NCI-H1417 treated with DMSO at 0.1 percent for 48 hours (cell line): ENCODE results near the gene HS2ST1.
"Not testable (repeated sequence)": the region's sequence is repeated elsewhere in the genome, so short reads cannot be mapped to it uniquely, and the experiment has no call there.

Experiments
- DNase-seq: peaks from one replicate; lab custom pipeline; 2025; lab: John Stamatoyannopoulos, UW

The HS2ST1 gene

DNA sequence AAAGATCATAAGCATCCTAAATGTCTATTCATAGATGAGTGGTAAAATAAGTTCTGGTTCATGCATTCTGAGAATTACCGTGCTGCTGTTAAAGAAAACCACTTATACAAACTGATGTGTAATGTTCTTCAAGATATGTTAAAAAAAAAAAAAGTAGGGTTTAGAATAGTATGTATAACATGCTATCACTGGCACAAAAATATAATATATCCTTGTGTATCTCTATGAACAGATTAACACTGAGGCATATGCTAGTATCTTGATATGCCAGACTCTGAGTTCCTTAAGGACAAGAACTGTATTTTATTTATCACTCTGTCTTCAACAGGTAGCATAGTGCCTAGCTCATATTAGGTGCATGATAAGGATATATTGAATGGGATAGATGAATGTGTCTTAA lies 108.9 kb downstream of the HS2ST1 start:
- DNase-seq: no peak

DNA sequence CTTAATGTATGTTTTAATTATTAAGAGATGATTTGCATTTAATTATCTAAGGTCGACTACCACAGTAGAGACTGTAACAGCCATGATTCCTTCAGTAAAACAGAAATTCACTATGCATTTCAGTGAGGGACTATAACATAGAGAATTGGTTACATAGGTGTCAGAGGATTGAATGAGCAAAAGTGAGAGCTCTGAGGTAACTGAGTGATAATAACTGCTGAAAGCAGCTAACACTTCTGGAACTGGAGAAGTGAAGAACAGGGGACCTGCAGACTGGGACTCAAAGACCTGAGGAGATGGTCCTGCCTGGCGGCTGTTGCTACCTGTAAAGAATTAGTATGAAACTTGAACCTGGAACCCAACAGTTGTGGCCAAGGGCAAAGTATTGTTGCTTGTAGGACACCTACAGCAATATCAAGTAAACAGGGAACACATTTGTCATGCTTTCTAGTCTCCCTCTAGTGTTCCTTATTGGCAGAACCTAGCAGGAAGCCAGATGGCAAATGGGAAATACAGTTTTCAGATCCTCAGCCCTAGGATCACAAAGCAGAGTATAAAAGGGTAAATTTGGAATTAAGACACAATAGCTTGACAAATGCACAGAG lies 110.6 kb downstream of the HS2ST1 start:
- DNase-seq: no peak

DNA sequence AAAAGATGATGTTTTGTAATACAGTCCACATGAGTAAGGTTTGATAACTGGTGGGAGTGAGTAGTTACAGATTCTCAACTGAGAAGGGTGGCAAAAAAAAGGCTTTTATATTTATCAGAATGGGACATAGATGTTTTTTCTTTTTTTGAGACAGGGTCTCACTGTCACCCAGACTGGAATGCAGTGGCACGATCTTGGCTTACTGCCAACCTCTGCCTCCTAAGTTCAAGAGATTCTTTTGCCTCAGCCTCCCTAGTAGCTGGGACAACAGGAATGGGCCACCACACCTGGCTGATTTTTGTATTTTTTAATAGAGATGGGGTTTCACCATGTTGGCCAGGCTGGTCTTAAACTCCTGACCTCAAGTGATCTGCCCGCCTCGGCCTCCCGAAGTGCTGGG lies 113.1 kb downstream of the HS2ST1 start:
- DNase-seq: not testable (repeated sequence)

DNA sequence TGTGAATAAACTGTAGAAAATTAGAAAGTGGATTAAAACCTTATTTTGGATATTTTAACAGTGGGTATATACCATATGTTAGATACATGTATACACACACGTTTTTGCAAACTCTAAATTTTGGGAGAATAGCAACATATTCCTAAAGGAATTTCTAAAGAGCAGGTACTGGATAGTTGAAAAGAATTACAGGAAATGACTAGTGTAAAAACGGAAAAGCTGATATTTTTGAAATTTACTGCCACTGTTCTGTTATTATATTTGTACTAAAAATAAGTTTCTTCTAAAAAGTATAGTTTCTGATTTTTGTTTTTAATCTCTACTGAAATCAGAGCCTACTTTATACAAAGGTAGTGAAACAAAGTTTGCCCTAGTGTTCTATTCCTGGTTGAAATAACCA lies 114.1 kb downstream of the HS2ST1 start:
- DNase-seq: no peak

DNA sequence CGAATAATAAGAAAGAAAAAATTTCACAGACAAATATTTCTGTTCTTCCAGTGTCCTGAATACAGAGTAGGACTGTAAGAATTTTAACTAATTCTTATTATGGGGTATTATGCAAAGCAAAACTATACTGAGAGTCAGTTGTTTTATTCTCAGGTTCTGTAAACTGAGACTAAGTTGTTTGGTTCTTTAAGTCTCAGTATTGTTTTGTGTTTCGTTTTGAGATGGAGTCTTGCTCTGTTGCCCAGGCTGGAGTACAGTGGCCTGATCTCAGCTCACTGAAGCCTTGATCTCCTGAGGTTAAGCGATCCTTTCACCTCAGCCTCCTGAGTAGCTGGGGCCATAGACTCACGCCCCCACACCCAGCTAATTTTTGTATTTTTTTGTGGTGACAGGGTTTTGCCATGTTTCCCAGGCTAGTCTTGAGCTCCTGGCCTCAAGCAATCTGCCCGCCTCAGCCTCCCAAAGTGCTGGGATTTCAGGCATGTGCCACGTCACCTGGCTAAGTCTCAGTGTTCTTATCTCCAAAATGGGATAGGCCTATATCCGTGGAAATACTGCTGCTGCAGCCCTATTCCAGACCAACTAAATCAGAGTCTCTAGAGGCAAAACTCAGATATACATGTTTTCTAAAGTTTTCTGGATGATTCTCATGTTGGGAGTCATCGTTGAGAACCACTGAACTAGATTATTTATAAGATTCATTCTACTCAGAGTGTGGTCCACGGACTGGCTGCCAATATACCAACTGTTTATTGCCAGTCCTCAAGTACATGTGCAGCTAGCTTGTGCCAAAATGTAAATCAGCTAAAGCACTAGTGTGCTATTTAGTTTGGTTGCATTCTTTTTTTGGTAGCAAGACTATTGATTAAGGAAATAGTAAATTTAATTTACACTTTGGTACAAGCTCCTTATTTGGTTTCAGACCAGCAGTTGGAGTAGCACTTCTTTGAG lies 116.6 kb downstream of the HS2ST1 start:
- no peak for DNase-seq

DNA sequence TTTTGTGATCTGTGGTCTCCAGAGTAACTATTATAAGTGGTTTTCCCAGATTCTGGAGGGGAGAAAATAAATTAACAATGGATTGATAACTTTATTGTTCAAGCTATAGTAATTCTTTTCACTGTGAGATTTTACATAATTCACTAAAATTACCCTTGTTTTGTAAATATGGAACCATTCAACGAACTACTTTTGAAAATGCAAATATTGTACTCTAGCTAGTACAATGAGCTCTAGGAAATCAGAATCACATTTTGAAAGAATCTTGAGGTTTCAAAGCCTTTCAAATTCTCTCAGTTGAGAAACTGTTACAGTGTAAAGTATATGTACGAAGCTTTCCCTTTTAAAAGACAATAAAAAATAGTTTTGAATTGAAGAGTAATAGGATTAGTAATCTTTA lies 119.9 kb downstream of the HS2ST1 start:
- no peak for DNase-seq

DNA sequence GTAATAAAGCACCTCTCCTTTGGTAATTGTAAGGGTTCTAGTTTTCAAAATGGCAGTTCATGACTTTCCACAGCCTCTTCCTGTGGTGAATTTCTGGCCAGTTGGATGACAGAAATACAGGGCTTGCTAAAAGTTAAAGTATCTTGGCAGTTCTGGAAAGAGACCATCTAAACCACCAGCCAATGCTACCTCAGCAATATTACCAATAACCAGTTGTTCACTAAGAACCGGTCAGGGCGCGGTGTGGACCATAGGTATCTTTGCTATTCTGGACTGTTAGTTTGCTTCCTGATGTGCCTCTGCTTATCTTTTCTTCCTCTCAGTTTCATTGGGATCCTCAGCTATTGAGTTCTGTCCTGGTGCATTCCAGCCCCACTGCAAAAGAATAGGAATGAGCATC lies 124.7 kb downstream of the HS2ST1 start:
- DNase-seq: no peak

DNA sequence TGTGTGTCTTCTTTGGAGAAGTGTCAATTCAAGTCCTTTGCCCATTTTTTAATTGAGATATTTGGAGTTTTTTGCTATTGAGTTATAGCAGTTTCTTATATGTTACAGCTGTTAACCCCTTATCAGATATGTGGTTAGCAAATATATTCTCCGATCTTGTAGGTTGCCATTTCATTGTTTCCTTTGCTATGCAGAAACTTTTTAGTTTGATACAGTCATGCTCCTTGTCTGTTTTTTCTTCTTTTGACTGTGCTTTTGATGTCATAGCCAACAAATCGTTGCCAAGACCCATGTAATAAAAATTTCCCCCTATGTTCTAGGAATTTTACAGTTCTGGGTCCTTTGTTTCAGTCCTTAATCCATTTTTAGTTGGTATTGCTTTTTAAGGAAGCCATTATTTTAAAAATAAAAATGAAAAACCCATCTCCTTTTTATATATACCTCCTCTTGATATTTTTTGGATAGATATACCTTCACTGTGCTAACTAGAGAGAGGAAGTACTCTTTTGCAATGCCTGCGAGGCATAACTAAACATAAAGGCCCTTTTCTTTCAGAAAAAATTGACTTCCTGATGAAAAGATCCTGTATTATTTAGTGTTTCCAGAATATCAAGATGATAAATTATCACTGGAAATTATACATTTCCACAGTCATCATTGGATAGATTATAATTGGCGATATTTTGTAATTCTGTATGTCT lies 127.8 kb downstream of the HS2ST1 start:
- no peak for DNase-seq

DNA sequence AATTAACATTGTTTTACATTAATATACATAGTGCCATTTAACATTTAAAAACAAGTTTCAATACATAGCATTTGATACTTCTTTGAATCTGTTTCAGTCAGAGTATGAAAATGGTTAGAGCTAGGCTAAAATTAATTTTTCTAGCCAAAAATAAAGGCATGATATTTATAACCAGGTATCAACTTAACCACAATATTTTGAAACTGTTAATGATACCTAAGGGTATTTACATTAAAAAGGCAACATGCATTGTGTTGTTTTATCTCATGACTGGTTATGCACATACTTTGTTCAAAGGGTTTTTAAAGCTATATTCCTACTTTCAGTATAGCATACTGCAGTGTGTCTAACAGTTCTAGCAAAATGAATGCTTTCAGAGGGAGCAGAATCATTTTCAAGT lies 130.0 kb downstream of the HS2ST1 start:
- no peak for DNase-seq

DNA sequence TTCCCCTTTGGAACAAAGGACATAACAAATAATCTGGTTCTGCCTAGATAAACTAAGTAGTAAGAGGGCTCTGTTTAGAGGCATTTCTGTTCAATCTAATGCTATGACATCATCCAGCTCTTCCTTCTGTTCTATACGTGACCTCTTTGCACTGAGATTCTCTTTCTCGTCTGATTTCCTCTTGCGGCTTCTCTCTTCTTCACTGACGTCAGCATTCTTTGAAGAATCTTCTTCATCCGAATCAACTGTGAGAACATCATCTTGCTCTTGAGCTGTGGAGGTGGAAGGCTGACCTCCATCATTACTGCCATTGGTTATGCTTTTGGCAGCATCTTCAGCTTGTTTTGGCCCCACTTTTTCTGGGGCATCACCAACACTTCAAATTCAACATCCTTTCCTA lies 130.4 kb downstream of the HS2ST1 start:
- DNase-seq: no peak

DNA sequence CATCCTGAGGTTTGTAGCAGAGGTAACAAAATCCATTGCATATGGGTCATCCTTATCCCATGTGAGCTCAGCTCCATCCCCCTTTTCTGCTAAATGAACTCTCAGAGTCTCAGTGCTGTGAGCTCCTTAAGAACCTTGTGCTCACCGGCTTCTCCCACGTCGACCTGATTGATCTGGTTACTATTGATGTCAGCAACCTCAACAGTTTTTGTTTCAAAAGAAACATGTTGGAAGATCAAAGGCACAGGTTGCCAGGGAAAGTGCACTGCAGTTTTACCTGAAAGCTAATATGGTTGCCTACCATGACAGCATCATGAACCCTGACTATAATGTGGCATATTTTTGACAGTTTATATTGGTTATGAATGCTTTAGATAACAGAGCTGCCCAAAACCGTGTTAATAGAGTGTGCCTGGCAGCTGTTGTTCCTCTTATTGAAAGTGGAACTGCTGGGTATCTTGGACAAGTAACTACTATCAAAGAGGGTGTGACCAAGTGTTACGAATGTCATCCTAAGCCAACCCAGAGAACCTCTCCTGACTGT lies 131.4 kb downstream of the HS2ST1 start:
- no peak for DNase-seq

DNA sequence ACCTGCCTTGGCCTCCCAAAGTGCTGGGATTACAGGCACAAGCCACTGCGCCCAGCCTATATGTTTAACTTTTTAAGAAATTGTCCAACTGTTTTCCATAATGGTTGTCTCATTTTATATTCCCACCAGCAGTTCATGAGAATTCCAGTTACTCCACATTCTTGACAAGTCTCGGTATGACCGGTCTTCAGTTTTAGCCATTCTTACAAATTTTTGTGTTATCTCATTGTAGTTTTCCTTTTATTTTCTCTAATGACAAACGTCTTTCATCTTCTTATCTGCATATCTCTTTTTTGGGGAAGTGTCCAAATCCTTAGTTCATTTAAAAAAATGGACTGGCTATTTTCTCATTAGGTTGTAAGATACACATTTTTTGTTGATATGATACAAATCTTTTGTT lies 132.5 kb downstream of the HS2ST1 start:
- DNase-seq: no peak

DNA sequence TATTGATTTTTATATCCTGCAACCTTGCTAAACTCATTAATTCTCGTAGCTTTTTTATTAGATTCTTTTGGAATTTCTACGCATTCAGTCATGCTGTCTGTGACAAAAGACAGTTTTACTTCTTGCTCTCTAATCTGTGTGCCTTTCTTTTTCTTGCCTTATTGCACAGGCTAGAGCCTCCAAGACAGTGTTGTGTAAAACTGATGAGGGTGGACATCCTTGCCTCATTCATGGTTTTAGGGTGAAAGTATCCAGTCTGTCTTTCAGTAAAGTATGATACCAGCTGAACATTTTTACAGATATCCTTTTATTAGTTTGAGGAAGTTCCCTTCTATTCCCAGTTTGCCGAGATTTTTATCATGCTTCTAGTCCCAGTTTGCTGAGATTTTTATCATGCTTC lies 133.8 kb downstream of the HS2ST1 start:
- DNase-seq: no peak

DNA sequence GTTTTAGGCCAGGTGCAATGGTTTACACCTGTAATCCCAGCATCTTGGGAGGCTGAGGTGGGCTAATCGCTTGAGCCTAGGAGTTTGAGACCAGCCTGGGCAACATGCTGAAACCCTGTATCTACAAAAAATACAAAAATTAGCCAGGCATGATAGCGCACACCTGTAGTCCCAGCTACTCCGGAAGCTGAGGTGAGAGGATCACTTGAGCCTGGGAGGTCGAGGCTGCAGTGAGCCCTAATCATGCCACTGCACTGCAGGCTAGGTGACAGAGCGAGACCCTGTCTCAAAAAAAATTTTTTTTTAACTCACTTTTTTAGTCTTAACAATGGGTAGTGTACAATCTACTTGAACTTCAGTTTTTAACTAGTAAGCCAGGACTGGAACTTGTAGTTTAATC lies 137.5 kb downstream of the HS2ST1 start:
- no peak for DNase-seq

DNA sequence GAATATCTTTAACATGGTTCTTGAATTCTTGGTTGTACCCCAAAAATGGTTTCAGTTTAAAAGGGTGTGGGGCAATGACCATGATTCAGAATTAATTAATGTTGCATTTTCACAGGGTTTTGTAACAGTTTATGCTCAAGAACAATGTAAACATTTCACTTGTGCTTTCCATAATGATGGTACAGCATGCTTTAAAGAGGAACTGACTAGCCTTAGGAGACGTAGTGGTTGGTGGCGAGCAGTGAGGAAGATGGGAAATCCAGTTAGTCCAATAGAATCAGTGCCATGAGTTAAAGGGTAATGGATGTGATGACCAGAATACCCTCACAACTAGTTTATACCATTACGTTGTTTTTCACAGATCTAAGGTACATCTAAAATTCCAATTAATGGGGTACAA lies 138.0 kb downstream of the HS2ST1 start:
- no peak for DNase-seq

DNA sequence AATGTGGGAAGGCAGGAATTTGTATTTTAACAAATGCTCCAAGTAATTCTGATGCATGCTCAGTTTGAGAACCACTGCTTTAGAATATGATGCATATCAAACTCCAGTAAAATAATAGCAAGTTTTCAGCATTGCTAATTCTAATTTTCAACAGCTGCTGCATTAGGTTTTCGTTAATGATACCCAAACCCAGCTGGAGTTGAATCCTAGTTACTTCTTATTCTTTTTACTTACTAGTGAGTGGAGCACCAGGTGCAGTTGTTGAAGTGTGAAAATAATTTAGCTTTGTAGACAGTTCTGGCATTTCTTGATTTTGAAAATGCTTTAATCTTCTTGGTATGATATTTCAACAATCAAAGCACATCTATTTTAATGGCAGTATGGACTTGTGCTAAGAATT lies 138.5 kb downstream of the HS2ST1 start:
- no peak for DNase-seq

DNA sequence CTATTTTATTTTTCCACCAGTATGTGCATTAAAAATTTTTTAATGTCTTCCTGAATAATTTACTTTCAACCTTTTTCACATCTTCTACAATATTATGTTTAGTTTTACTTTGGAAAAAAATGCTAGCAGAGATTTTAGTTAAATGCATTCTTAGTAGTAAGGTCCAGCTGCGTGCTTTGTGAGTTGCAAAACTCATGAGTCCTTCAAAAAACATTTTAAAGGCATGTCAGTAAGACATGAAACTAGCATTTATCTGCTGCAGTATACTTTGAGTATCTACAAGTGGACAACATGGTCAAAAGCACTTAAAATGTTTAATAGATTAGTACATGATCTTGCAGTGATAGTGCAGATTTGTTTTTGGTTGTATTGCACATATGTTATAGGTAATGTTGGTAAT lies 139.0 kb downstream of the HS2ST1 start:
- DNase-seq: no peak

DNA sequence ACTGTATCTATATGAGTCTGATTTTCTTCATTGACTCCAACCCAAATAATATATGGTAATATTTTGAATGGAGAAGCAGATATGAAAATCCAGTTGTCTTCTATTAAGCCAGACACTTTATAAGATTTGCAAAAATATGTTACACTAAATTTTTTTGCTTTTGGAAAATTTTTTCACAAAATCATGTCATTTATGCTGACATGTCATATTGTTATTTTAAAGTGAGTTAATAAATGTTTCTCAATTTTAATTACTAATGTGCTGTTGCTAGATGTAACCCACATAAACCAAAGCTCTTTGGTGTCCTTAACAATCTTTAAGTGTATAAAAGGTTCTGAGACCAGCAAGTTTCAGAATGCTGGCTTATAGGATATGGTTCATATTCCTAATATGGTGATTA lies 142.5 kb downstream of the HS2ST1 start:
- no peak for DNase-seq

DNA sequence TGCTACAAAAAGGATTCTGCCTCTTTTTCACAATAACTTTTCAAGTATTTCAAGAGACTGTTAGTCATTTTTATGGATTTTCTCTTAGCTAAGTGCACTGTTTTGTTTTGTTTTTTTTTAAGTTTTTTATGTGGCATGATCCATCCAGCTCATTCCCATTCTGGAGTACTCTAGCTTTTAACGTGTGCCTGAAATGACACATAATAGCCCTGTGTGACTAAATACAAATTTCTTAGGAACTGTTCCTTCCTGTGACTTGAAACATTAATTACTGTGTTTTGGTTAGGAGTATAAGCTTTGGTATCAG lies 143.9 kb downstream of the HS2ST1 start:
- DNase-seq: no peak

DNA sequence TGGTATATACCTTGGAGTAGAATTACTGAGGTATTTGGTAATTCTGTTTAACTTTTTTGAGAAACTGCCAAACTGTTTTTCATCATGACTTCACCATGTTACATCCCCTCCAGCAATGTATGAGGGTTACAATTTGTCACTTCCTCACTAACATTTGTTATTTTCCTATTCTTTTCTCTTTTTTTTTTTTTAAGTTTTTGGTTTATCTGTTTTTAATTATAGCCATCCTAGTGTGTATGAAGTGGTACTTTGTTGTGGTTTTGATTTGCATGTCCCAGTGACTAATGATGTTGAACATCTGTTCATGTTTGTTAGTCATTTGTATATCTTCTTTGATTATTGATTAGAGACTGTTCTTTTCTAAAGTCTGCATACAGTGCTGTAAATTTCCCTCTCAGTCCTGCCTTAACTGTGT lies 147.3 kb downstream of the HS2ST1 start:
- DNase-seq: no peak

DNA sequence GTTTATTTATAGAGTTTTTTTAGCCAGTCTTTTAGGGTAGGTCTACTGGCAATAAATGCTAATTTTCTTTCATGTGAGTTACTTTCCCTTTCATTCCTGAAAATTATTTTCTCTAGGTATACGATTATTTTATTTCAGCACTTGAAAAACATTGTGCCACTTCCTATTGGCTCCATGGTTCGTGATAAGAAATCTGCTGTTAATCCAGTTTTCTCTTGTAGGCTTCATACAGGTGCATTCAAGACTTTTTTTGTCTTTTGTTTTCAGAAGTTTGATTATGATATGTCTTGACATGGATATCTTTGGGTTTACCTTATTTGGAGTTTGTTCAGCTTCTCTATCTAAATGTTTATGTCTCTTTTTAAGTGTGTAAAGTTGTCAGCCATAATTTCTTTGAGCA lies 148.3 kb downstream of the HS2ST1 start:
- DNase-seq: no peak

DNA sequence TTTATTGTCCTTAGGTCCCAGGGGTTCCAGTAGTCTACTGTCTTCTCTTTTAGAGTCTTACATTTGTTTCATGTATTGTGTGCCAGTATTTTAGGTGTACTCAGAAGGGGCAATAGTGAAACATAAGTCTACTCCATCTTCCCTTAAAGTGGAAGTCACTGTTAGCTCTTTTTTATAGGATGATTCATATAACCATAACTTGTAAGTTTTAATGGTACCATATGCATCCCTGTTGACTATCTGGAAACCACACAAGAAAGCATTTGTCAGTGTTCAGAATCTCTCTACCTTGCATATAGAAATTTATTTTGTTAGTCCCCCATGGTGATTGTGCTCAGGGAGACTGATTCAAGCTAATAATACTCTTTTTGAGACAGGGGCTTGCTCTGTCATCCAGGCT lies 149.9 kb downstream of the HS2ST1 start:
- DNase-seq: no peak

DNA sequence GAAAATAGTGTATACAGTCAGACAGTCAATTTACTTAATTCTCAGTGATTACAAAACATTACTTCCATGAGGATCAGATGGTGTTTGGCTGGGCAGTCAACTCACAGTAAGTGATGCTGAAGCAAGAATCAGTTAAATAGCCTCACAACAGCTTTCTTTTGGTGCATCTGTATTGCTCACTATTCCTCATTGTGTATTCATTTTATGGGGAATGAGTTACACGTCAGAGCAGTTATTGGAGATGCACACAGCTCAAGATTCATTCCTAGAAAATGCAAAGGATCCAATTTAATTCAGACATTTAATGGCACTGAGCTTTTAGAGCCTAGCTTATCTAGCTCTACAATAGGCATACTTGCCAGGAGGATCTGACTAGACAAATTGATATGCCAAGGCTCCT lies 150.6 kb downstream of the HS2ST1 start:
- DNase-seq: no peak
